Measurements from ENCODE around the gene CNOT4. TPM values are rescaled to one million over a fixed set of nuclear protein-coding genes. Genes with fewer than 3 reads are reported as not detected.
A peak's percentile ranks its signal among the peaks of the same experiment; 100 is the strongest.

Gene CNOT4
- total RNA-seq, 1 experiment from 2014 or later: 14.6 TPM

- TF ChIP-seq, protein P1, sequence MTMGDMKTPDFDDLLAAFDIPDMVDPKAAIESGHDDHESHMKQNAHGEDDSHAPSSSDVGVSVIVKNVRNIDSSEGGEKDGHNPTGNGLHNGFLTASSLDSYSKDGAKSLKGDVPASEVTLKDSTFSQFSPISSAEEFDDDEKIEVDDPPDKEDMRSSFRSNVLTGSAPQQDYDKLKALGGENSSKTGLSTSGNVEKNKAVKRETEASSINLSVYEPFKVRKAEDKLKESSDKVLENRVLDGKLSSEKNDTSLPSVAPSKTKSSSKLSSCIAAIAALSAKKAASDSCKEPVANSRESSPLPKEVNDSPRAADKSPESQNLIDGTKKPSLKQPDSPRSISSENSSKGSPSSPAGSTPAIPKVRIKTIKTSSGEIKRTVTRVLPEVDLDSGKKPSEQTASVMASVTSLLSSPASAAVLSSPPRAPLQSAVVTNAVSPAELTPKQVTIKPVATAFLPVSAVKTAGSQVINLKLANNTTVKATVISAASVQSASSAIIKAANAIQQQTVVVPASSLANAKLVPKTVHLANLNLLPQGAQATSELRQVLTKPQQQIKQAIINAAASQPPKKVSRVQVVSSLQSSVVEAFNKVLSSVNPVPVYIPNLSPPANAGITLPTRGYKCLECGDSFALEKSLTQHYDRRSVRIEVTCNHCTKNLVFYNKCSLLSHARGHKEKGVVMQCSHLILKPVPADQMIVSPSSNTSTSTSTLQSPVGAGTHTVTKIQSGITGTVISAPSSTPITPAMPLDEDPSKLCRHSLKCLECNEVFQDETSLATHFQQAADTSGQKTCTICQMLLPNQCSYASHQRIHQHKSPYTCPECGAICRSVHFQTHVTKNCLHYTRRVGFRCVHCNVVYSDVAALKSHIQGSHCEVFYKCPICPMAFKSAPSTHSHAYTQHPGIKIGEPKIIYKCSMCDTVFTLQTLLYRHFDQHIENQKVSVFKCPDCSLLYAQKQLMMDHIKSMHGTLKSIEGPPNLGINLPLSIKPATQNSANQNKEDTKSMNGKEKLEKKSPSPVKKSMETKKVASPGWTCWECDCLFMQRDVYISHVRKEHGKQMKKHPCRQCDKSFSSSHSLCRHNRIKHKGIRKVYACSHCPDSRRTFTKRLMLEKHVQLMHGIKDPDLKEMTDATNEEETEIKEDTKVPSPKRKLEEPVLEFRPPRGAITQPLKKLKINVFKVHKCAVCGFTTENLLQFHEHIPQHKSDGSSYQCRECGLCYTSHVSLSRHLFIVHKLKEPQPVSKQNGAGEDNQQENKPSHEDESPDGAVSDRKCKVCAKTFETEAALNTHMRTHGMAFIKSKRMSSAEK (CRISPR knock-in tag; IDR thresholded peaks at IDR 0.05; ENCODE audit: borderline replicate concordance): no peak
- TF ChIP-seq AFF4 (CRISPR knock-in tag; IDR thresholded peaks at IDR 0.05; ENCODE audit: borderline replicate concordance) (no peak), ZBTB21 (CRISPR knock-in tag; IDR thresholded peaks at IDR 0.05; ENCODE audit: borderline replicate concordance) (no peak), ZNF232 (CRISPR knock-in tag; IDR thresholded peaks at IDR 0.05) (no peak), ZNF671 (CRISPR knock-in tag; IDR thresholded peaks at IDR 0.05) (no peak), HMGA2 (CRISPR knock-in tag; IDR thresholded peaks at IDR 0.05) (no peak), JUN (CRISPR knock-in tag; IDR thresholded peaks at IDR 0.05) (no peak), CBFB (CRISPR knock-in tag; IDR thresholded peaks at IDR 0.05; ENCODE audit: low read depth) (no peak), FOXK1 (CRISPR knock-in tag; IDR thresholded peaks at IDR 0.05) (no peak), MAX (CRISPR knock-in tag; IDR thresholded peaks at IDR 0.05) (no peak)
- TF ChIP-seq, protein P2, sequence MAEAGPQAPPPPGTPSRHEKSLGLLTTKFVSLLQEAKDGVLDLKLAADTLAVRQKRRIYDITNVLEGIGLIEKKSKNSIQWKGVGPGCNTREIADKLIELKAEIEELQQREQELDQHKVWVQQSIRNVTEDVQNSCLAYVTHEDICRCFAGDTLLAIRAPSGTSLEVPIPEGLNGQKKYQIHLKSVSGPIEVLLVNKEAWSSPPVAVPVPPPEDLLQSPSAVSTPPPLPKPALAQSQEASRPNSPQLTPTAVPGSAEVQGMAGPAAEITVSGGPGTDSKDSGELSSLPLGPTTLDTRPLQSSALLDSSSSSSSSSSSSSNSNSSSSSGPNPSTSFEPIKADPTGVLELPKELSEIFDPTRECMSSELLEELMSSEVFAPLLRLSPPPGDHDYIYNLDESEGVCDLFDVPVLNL (CRISPR knock-in tag; IDR thresholded peaks at IDR 0.05; ENCODE audit: borderline replicate concordance, low read depth): no peak
- TF ChIP-seq, protein P3, sequence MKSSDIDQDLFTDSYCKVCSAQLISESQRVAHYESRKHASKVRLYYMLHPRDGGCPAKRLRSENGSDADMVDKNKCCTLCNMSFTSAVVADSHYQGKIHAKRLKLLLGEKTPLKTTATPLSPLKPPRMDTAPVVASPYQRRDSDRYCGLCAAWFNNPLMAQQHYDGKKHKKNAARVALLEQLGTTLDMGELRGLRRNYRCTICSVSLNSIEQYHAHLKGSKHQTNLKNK (CRISPR knock-in tag; IDR thresholded peaks at IDR 0.05): no peak
Observed at GRCh38 chr7:135389971-135390370, 119.9 kb downstream of the CNOT4 start (continued).

DNA sequence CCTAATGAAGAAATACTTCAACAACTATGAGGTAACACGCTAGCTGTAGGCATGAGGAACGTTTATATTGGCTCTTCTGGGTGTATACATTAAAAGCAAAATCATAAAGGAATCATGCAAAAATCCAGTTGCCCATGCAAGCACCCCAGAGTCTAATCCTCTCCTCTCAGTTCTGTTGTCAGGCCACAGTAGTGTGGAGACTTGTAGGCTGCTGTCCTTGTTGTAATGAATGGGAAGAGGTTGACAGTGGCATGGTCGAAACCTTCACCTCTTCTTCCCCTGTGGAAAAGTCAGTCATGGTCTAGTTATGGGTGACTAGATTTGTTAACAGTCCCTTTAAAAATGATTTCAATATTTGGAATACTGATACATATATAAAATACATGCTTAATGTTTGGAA is 121.3 kb downstream of the CNOT4 start:
- DNase-seq (ENCODE audit: low spot score) (no peak), ATAC-seq (peak; percentile 55)
- CTCF ChIA-PET: no interaction called here
- no peak overlapping the region for H3K4me3 Mint-ChIP-seq
- H3K27me3 Mint-ChIP-seq (ENCODE audit: low read depth): no peaks in the 10 kb centered on the region
- H3K4me1 Mint-ChIP-seq: peaks cover 21% of the 10 kb centered on the region
- H3K9me3 Mint-ChIP-seq: no peaks in the 10 kb centered on the region
- POLR2A ChIA-PET: no interaction called here
- no peak overlapping the region for H3K27ac Mint-ChIP-seq
- H3K36me3 Mint-ChIP-seq: no peaks in the 10 kb centered on the region
- TF ChIP-seq MXD4 (CRISPR knock-in tag; IDR thresholded peaks at IDR 0.05; ENCODE audit: borderline replicate concordance) (no peak), ZNF423 (CRISPR knock-in tag; IDR thresholded peaks at IDR 0.05) (no peak), MAX (CRISPR knock-in tag; IDR thresholded peaks at IDR 0.05) (no peak), SMAD3 (CRISPR knock-in tag; IDR thresholded peaks at IDR 0.05; ENCODE audit: borderline replicate concordance) (no peak), ZBTB43 (CRISPR knock-in tag; IDR thresholded peaks at IDR 0.05) (no peak)
- TF ChIP-seq, protein P4, sequence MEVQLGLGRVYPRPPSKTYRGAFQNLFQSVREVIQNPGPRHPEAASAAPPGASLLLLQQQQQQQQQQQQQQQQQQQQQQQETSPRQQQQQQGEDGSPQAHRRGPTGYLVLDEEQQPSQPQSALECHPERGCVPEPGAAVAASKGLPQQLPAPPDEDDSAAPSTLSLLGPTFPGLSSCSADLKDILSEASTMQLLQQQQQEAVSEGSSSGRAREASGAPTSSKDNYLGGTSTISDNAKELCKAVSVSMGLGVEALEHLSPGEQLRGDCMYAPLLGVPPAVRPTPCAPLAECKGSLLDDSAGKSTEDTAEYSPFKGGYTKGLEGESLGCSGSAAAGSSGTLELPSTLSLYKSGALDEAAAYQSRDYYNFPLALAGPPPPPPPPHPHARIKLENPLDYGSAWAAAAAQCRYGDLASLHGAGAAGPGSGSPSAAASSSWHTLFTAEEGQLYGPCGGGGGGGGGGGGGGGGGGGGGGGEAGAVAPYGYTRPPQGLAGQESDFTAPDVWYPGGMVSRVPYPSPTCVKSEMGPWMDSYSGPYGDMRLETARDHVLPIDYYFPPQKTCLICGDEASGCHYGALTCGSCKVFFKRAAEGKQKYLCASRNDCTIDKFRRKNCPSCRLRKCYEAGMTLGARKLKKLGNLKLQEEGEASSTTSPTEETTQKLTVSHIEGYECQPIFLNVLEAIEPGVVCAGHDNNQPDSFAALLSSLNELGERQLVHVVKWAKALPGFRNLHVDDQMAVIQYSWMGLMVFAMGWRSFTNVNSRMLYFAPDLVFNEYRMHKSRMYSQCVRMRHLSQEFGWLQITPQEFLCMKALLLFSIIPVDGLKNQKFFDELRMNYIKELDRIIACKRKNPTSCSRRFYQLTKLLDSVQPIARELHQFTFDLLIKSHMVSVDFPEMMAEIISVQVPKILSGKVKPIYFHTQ (CRISPR knock-in tag; IDR thresholded peaks at IDR 0.05): no peak
- TF ChIP-seq, protein P5, sequence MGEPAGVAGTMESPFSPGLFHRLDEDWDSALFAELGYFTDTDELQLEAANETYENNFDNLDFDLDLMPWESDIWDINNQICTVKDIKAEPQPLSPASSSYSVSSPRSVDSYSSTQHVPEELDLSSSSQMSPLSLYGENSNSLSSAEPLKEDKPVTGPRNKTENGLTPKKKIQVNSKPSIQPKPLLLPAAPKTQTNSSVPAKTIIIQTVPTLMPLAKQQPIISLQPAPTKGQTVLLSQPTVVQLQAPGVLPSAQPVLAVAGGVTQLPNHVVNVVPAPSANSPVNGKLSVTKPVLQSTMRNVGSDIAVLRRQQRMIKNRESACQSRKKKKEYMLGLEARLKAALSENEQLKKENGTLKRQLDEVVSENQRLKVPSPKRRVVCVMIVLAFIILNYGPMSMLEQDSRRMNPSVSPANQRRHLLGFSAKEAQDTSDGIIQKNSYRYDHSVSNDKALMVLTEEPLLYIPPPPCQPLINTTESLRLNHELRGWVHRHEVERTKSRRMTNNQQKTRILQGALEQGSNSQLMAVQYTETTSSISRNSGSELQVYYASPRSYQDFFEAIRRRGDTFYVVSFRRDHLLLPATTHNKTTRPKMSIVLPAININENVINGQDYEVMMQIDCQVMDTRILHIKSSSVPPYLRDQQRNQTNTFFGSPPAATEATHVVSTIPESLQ (CRISPR knock-in tag; IDR thresholded peaks at IDR 0.05): no peak
- TF ChIP-seq, protein P2 (CRISPR knock-in tag; IDR thresholded peaks at IDR 0.05; ENCODE audit: borderline replicate concordance, low read depth): no peak

Data from WTC11 (cell line).